GM18502 (cell line): Measurements from ENCODE around the gene DNAJA3.

Experiments
- ATAC-seq: cut with Tn5 transposase; IDR thresholded peaks from one replicate; pipeline ENCODE4 v1.9.1; 2021; ENCODE audit warnings: mild to moderate bottlenecking; ENCODE audit not compliant: unreplicated experiment, poor library complexity

The DNAJA3 gene

GRCh38 chr16:4467916-4468315 is 42.2 kb downstream of the DNAJA3 start:
- no peak for ATAC-seq

GRCh38 chr16:4468972-4469371 is 43.3 kb downstream of the DNAJA3 start:
- no peak for ATAC-seq

- ATAC-seq, result no peak
These were observed 46.2 kb downstream of the DNAJA3 start for GRCh38 chr16:4471869-4472268.

- no peak for ATAC-seq
These were observed 47.2 kb downstream of the DNAJA3 start for GRCh38 chr16:4472880-4473279.

GRCh38 chr16:4474192-4474961 is 48.7 kb downstream of the DNAJA3 start, which contains the start of gene NMRAL1:
TSS of gene NMRAL1 (minus strand) at chr16:4474625. CDS start at chr16:4474132, 493 bp downstream.
- ATAC-seq, result peak; percentile 48

GRCh38 chr16:4475880-4476788 is 50.5 kb downstream of the DNAJA3 start, which contains the start of gene HMOX2:
TSS of gene HMOX2 (plus strand) at chr16:4476398. CDS start at chr16:4505525, 29,127 bp downstream.
- peak; percentile 85 for ATAC-seq

GRCh38 chr16:4477966-4478365 is 52.3 kb downstream of the DNAJA3 start:
- ATAC-seq, result no peak

GRCh38 chr16:4481526-4481925 is 55.9 kb downstream of the DNAJA3 start:
- no peak for ATAC-seq

- no peak for ATAC-seq
These were observed 56.3 kb downstream of the DNAJA3 start for GRCh38 chr16:4481963-4482362.

- ATAC-seq, result no peak
These were observed 60.6 kb downstream of the DNAJA3 start for GRCh38 chr16:4486126-4486893.

- no peak for ATAC-seq
These were observed 62.4 kb downstream of the DNAJA3 start for GRCh38 chr16:4487955-4488498.

GRCh38 chr16:4488499-4488967 is 62.9 kb downstream of the DNAJA3 start:
- no peak for ATAC-seq

GRCh38 chr16:4489030-4489429 is 63.4 kb downstream of the DNAJA3 start:
- no peak for ATAC-seq

GRCh38 chr16:4491898-4492297 is 66.2 kb downstream of the DNAJA3 start:
- no peak for ATAC-seq

- ATAC-seq, result no peak
These were observed 69.2 kb downstream of the DNAJA3 start for GRCh38 chr16:4494746-4495490.

- no peak for ATAC-seq
These were observed 70.1 kb downstream of the DNAJA3 start for GRCh38 chr16:4495766-4496165.

GRCh38 chr16:4496305-4496704 is 70.6 kb downstream of the DNAJA3 start:
- no peak for ATAC-seq

GRCh38 chr16:4498546-4499195 is 73.0 kb downstream of the DNAJA3 start:
- no peak for ATAC-seq

GRCh38 chr16:4499196-4499555 is 73.5 kb downstream of the DNAJA3 start:
- no peak for ATAC-seq
